Measurements from ENCODE around the gene FNDC3B. TPM values are rescaled to one million over a fixed set of nuclear protein-coding genes. Genes with fewer than 3 reads are reported as not detected.

The FNDC3B gene
- total RNA-seq, 1 experiment from 2014 or later = 173 TPM

DNA sequence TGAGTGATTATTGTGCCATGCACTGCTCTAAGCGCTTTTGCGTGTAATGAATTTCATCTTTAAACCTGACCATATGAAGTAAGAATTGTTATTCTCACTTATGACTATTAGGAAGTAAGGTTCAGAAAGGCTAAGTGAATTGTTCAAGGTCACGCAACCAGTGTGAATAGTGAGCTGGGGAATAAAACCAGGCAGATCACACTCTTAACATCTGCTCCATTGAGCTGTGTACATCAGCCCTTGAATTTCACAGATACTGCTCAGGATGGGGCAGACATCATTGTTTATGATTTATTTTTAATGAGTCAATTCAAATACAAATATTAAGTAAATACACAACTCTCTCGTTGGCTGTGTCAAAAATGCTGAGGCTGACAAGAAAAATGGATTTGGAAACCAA, 184.5 kb downstream of the FNDC3B start:
- DNase-seq (ENCODE audit: low read depth, low spot score) (no peak), ATAC-seq (no peak)
- peaks cover 61% of the 10 kb centered on the region for H3K4me1 ChIP-seq (ENCODE audit: control insufficient read depth, insufficient read depth, low read length)
- H3K4me3 ChIP-seq (ENCODE audit: low read depth in 2 of 2, low read length in 2 of 2) = no peak overlapping the region
- H3K27me3 ChIP-seq (ENCODE audit: control insufficient read depth, insufficient read depth, low read length) = no peaks in the 10 kb centered on the region
- peak overlapping the region; percentile 48 for H3K27ac ChIP-seq (ENCODE audit: low read length)
- no peak for TF ChIP-seq SIN3A (IDR thresholded peaks at IDR 0.05; ENCODE audit: borderline replicate concordance, insufficient read depth, low read depth, low read length)
- TF ChIP-seq, protein P1, sequence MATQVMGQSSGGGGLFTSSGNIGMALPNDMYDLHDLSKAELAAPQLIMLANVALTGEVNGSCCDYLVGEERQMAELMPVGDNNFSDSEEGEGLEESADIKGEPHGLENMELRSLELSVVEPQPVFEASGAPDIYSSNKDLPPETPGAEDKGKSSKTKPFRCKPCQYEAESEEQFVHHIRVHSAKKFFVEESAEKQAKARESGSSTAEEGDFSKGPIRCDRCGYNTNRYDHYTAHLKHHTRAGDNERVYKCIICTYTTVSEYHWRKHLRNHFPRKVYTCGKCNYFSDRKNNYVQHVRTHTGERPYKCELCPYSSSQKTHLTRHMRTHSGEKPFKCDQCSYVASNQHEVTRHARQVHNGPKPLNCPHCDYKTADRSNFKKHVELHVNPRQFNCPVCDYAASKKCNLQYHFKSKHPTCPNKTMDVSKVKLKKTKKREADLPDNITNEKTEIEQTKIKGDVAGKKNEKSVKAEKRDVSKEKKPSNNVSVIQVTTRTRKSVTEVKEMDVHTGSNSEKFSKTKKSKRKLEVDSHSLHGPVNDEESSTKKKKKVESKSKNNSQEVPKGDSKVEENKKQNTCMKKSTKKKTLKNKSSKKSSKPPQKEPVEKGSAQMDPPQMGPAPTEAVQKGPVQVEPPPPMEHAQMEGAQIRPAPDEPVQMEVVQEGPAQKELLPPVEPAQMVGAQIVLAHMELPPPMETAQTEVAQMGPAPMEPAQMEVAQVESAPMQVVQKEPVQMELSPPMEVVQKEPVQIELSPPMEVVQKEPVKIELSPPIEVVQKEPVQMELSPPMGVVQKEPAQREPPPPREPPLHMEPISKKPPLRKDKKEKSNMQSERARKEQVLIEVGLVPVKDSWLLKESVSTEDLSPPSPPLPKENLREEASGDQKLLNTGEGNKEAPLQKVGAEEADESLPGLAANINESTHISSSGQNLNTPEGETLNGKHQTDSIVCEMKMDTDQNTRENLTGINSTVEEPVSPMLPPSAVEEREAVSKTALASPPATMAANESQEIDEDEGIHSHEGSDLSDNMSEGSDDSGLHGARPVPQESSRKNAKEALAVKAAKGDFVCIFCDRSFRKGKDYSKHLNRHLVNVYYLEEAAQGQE (IDR thresholded peaks at IDR 0.05; ENCODE audit: insufficient read depth in 1 of 2, low read depth in 2 of 2, low read length in 1 of 2) = no peak
- no peak for TF ChIP-seq POLR2AphosphoS5 (IDR thresholded peaks at IDR 0.05; ENCODE audit: low read depth, low read length)
- no peaks in the 10 kb centered on the region for H3K9me3 ChIP-seq (ENCODE audit: control insufficient read depth, insufficient read depth, low read depth, low read length)
- no TSS peak for BruUV-seq (replicated peaks)
- CTCF ChIA-PET = no interaction called here
- POLR2A ChIA-PET = no interaction called here
- H3K36me3 ChIP-seq (ENCODE audit: control insufficient read depth, insufficient read depth, low read length) = no peaks in the 10 kb centered on the region; the same call in 1 of the 2 replicates
- in situ Hi-C loops (cut with HindIII; ENCODE audit: low pct_unique_long_range_greater_than_20kb, low sequenced_read_pairs) (no loop called here), intact Hi-C loops (cut with micrococcal nuclease; ENCODE audit: unreplicated experiment) (no loop called here)

DNA sequence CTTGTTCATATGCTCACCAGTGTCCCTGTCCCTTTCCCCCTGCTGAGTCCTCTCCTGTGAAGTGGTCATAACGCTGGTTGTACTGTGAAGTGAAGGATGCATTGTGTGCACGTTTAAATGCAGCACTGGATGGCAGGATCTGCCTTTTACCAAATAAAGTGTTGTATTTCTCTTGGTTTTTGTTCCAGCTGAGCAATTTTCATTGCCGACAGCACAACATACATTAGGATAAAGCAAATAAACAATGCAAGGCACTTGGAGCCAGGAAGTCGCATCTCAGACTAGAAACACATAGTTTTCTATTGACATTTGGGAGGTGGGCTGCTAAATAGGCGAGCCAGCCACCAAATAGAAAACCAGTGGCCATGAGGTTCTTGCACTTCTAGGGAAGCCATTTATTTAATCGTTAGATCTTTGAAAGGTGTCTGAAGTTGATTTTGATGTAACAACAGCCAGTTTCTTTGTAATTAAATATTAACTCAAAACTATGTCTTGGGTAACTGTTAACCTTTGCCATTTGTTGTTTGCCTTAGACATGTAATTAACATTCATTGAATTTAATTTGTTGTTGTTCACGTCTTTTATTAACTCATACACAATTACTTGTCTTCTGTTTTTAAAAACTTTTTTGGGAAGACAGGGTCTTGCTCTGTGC, 185.3 kb downstream of the FNDC3B start:
- ChIA-PET POLR2A (no interaction called here), CTCF (no interaction called here)
- no peaks in the 10 kb centered on the region for H3K9me3 ChIP-seq (ENCODE audit: control insufficient read depth, insufficient read depth, low read depth, low read length)
- peak overlapping the region; percentile 48 for H3K27ac ChIP-seq (ENCODE audit: low read length)
- DNase-seq (ENCODE audit: low read depth, low spot score) (no peak), ATAC-seq (peak; percentile 62)
- in situ Hi-C loops (cut with HindIII; ENCODE audit: low pct_unique_long_range_greater_than_20kb, low sequenced_read_pairs) = no loop called here
- intact Hi-C loops (cut with micrococcal nuclease; ENCODE audit: unreplicated experiment) = no loop called here
- TF ChIP-seq, protein P2, sequence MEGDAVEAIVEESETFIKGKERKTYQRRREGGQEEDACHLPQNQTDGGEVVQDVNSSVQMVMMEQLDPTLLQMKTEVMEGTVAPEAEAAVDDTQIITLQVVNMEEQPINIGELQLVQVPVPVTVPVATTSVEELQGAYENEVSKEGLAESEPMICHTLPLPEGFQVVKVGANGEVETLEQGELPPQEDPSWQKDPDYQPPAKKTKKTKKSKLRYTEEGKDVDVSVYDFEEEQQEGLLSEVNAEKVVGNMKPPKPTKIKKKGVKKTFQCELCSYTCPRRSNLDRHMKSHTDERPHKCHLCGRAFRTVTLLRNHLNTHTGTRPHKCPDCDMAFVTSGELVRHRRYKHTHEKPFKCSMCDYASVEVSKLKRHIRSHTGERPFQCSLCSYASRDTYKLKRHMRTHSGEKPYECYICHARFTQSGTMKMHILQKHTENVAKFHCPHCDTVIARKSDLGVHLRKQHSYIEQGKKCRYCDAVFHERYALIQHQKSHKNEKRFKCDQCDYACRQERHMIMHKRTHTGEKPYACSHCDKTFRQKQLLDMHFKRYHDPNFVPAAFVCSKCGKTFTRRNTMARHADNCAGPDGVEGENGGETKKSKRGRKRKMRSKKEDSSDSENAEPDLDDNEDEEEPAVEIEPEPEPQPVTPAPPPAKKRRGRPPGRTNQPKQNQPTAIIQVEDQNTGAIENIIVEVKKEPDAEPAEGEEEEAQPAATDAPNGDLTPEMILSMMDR (IDR thresholded peaks at IDR 0.05) = no peak
- no peak for TF ChIP-seq TCF7L2 (IDR thresholded peaks at IDR 0.05; ENCODE audit: low read depth, low read length)
- TF ChIP-seq POLR2AphosphoS5 (IDR thresholded peaks at IDR 0.05; ENCODE audit: low read depth, low read length) = no peak
- TF ChIP-seq, protein P1 (IDR thresholded peaks at IDR 0.05; ENCODE audit: insufficient read depth in 1 of 2, low read depth in 2 of 2, low read length in 1 of 2) = no peak
- no peak for TF ChIP-seq SIN3A (IDR thresholded peaks at IDR 0.05; ENCODE audit: borderline replicate concordance, insufficient read depth, low read depth, low read length)
- H3K36me3 ChIP-seq (ENCODE audit: control insufficient read depth, insufficient read depth, low read length) = no peaks in the 10 kb centered on the region; the same call in 1 of the 2 replicates
- H3K4me3 ChIP-seq (ENCODE audit: low read depth in 2 of 2, low read length in 2 of 2) = no peak overlapping the region
- H3K4me1 ChIP-seq (ENCODE audit: control insufficient read depth, insufficient read depth, low read length) = peaks cover 53% of the 10 kb centered on the region
- H3K27me3 ChIP-seq (ENCODE audit: control insufficient read depth, insufficient read depth, low read length) = no peaks in the 10 kb centered on the region
- no TSS peak for BruUV-seq (replicated peaks)
